ENCODE data around the gene DELE1. TPM values are rescaled to one million over a fixed set of nuclear protein-coding genes. Genes with fewer than 3 reads are reported as not detected.
A peak's percentile ranks its signal among the peaks of the same experiment; 100 is the strongest.

Gene DELE1
- total RNA-seq, 1 donor from 2014 or later = 75.0 TPM

GRCh38 chr5:141951332-141951781, 27.7 kb downstream of the DELE1 start:
- Histone ChIP-seq H3K4me1 (peaks cover 22% of the 10 kb centered on the region), H3K4me3 (peak overlapping the region; percentile 13), H3K27me3 (ENCODE audit: low read depth) (no peaks in the 10 kb centered on the region), H3K36me3 (peaks cover 22% of the 10 kb centered on the region), H3K27ac (peak overlapping the region; percentile 34), H3K9me3 (no peaks in the 10 kb centered on the region)
- intact Hi-C loops (cut with DNase I) = loop anchor here (10.0 kb wide), 1 partner anchor 257 kb away; no protein-coding TSS in a partner anchor
- TF ChIP-seq, protein P1, sequence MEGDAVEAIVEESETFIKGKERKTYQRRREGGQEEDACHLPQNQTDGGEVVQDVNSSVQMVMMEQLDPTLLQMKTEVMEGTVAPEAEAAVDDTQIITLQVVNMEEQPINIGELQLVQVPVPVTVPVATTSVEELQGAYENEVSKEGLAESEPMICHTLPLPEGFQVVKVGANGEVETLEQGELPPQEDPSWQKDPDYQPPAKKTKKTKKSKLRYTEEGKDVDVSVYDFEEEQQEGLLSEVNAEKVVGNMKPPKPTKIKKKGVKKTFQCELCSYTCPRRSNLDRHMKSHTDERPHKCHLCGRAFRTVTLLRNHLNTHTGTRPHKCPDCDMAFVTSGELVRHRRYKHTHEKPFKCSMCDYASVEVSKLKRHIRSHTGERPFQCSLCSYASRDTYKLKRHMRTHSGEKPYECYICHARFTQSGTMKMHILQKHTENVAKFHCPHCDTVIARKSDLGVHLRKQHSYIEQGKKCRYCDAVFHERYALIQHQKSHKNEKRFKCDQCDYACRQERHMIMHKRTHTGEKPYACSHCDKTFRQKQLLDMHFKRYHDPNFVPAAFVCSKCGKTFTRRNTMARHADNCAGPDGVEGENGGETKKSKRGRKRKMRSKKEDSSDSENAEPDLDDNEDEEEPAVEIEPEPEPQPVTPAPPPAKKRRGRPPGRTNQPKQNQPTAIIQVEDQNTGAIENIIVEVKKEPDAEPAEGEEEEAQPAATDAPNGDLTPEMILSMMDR (IDR thresholded peaks at IDR 0.05) = peak; percentile 18
- no peak for ATAC-seq
- DNase-seq = no peak

DNA sequence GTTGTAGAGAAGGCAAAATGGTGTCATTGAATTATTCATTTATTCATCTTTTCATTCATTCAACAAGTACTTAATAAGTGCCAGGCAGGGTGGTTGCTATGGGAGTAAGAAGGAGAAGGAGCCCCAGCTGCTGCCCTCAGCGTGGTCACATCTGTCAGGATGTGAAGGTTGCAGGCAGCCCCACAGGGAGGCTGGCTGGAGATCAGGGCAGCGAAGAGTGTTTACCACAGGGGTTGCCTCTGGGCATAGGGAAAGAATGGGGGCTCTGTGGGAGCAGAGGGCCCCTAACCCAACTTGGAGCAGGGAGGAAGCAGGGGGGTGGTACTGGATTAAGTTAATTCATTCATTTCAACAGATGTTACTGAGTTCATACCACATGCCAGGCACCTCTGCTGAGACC, 28.3 kb downstream of the DELE1 start:
- Histone ChIP-seq H3K36me3 (peaks cover 22% of the 10 kb centered on the region), H3K27ac (no peak overlapping the region), H3K27me3 (ENCODE audit: low read depth) (no peaks in the 10 kb centered on the region), H3K4me1 (peaks cover 16% of the 10 kb centered on the region), H3K9me3 (no peaks in the 10 kb centered on the region), H3K4me3 (peak overlapping the region; percentile 6)
- no peak for DNase-seq
- intact Hi-C loops (cut with DNase I) = loop anchor here (10.0 kb wide), 1 partner anchor 257 kb away; no protein-coding TSS in a partner anchor
- no peak for ATAC-seq
- TF ChIP-seq, protein P1 (IDR thresholded peaks at IDR 0.05) = no peak

DNA sequence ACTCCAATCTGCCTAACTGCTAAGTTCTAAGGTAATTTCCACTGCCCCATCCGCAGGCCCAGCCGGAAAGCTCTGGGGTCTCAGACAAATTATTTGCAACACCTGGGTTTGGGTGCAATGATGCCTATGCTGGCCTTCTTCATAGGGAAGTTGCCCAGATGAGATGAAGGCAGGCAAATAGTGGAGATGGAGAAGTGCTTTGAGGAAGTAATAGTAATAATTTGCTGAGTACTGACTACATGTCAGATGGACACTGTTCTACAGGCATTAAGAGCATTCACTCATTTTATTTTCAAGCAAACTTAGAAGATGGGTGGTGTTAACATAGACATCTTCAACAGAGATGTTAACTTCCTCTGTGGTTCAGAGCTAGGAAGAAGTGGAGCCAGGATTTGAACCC, 30.5 kb downstream of the DELE1 start:
- intact Hi-C loops (cut with DNase I) = loop anchor here (10.0 kb wide), 1 partner anchor 259 kb away; no protein-coding TSS in a partner anchor
- H3K27ac ChIP-seq = peak overlapping the region; percentile 7
- peaks cover 32% of the 10 kb centered on the region for H3K4me1 ChIP-seq
- peaks cover 13% of the 10 kb centered on the region for H3K36me3 ChIP-seq
- no peaks in the 10 kb centered on the region for H3K27me3 ChIP-seq (ENCODE audit: low read depth)
- TF ChIP-seq, protein P1 (IDR thresholded peaks at IDR 0.05) = no peak
- H3K9me3 ChIP-seq = no peaks in the 10 kb centered on the region
- ATAC-seq (no peak), DNase-seq (no peak)
- H3K4me3 ChIP-seq = peak overlapping the region; percentile 48

DNA sequence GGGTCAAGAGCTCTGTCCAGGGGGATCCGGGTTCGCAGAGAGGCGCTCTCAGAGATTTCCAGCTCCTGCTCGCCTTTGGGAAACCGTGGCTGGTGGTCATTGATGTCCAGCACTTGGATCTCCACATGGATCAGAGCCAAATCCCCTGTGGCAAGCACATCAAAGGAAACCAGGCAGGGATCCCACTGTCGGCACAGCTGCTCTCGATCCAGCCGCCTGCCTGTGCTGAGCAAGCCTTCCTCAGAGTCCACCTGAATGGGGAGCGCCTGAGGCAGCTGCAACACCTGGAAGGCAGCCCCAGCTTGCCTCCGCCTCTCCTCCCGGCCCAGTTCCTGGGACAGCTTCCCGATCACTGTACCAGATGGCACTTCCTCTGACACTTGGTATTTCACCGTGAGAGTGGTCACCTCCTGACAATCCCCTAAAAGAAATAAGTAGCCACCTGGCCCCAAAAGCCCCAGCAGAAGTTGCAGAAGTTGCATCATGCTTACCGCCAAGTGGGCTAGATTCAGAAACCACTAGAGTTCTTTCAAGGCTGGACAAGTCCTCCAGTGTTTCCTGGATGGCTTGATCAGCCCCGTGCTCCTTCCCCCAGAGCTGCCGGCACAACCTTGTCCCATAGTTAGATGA, 33.8 kb downstream of the DELE1 start:
- H3K4me1 ChIP-seq = peaks cover 36% of the 10 kb centered on the region
- DNase-seq (no peak), ATAC-seq (peak in 1 of 2 donors; percentile 2)
- H3K36me3 ChIP-seq = peaks cover 3% of the 10 kb centered on the region
- no peaks in the 10 kb centered on the region for H3K9me3 ChIP-seq
- H3K27me3 ChIP-seq (ENCODE audit: low read depth) = no peaks in the 10 kb centered on the region
- TF ChIP-seq, protein P1 (IDR thresholded peaks at IDR 0.05) = no peak
- intact Hi-C loops (cut with DNase I) = loop anchor here (10.0 kb wide), 1 partner anchor 263 kb away; no protein-coding TSS in a partner anchor
- H3K27ac ChIP-seq = peak overlapping the region; percentile 75
- peak overlapping the region; percentile 48 for H3K4me3 ChIP-seq

DNA sequence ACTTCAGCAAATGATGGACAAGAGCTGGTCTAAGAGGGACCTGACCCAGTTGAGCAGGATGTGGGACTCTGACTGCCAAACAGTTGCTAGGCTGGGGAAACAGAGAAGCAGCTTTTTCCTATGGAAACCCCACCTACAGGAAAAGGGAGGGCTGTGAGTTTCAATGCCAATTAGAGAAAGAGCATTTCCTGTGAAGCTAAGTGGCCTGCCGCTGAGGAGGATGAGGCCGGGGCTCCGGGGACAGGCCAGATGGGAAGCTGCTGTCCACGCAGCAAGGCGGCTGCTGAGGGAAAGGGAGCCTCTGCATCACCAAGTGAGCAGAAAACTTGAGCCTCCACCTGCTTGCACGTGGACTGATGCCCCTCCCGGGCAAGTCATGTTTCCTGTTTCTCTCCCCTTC, 34.4 kb downstream of the DELE1 start, which contains the start of gene PCDH12:
Gene PCDH12, minus strand, starts transcription at position 90 of the 400 bp plus-strand sequence. CDS start 351 bp downstream, outside the sequence.
- Histone ChIP-seq H3K9me3 (no peaks in the 10 kb centered on the region), H3K27me3 (ENCODE audit: low read depth) (no peaks in the 10 kb centered on the region), H3K4me1 (peaks cover 36% of the 10 kb centered on the region), H3K36me3 (peaks cover 3% of the 10 kb centered on the region), H3K4me3 (peak within 1 kb of the TSS; percentile 48), H3K27ac (peak within 1 kb of the TSS; percentile 75)
- intact Hi-C loops (cut with DNase I) = loop anchor here (10.0 kb wide), 1 partner anchor 263 kb away; no protein-coding TSS in a partner anchor
- DNase-seq (no peak), ATAC-seq (peak; percentile 22 to 52)
- TF ChIP-seq, protein P1 (IDR thresholded peaks at IDR 0.05) = no peak
